Gastrocnemius medialis (tissue), 4 donors: ENCODE measurements around the gene TMPRSS12. TPM values are rescaled to one million over a fixed set of nuclear protein-coding genes. Genes with fewer than 3 reads are reported as not detected.
"Not testable (repeated sequence)": the region's sequence is repeated elsewhere in the genome, so short reads cannot be mapped to it uniquely, and the experiment has no call there.

ENCODE experiments used
- ATAC-seq, 2 donors: fragments of 150-250 bp; one replicate each; pipeline ENCODE4 v1.9.1; 2016
- DNase-seq, 2 donors: peaks; one replicate each; pipeline ENCODE4 v3.0.0-alpha.2; 2019
- H3K27ac ChIP-seq, 4 donors: fragments of 200-600 bp; sonication (generic); 1 replicate in 1 of 4; 2 replicates in 3 of 4; pipeline ENCODE4 v1.5.1; 2016 to 2018; ENCODE audit warnings: mild to moderate bottlenecking in 2 of 4, moderate library complexity in 1 of 4
- H3K27me3 ChIP-seq, 3 donors: fragments of 200-600 bp; sonication (generic) in 2 of 3; 1 replicate in 1 of 3; 2 replicates in 2 of 3; pipeline versions ENCODE4 v1.5.1 to v1.6.0; 2016 to 2019; ENCODE audit warnings: mild to moderate bottlenecking in 1 of 3, moderate library complexity in 1 of 3
- H3K36me3 ChIP-seq, 2 donors: fragments of 200-600 bp; sonication (generic) in 1 of 2; one replicate each; pipeline ENCODE4 v1.5.1; 2017 to 2018
- H3K4me1 ChIP-seq, 2 donors: fragments of 200-600 bp; sonication (generic) in 1 of 2; one replicate each; pipeline ENCODE4 v1.5.1; 2016 to 2017; ENCODE audit warnings: mild to moderate bottlenecking in 2 of 2
- H3K4me3 ChIP-seq, 4 donors: fragments of 200-600 bp; sonication (generic) in 3 of 4; 1 replicate in 1 of 4; 2 replicates in 3 of 4; pipeline ENCODE4 v1.5.1; 2016 to 2019; ENCODE audit warnings: mild to moderate bottlenecking in 2 of 4
- H3K9me3 ChIP-seq, 3 donors: fragments of 200-600 bp; sonication (generic) in 2 of 3; 1 replicate in 1 of 3; 2 replicates in 2 of 3; pipeline ENCODE4 v1.5.1; 2016 to 2019
- CTCF ChIP-seq, 5 experiments: fragments of 450-650 bp in 3 of 5; fragments of 200-600 bp in 2 of 5; sonication (generic) in 2 of 5; IDR thresholded peaks in 4 of 5; conservative IDR thresholded peaks in 1 of 5; 1 replicate in 4 of 5; 2 replicates in 1 of 5; pipeline ENCODE4 v1.5.1; 2016 to 2019; ENCODE audit warnings: antibody characterized with exemption in 5 of 5, mild to moderate bottlenecking in 3 of 5, moderate library complexity in 3 of 5
- POLR2A ChIP-seq, 2 donors: fragments of 450-650 bp; IDR thresholded peaks; one replicate each; pipeline ENCODE4 v1.6.1; 2017; ENCODE audit warnings: antibody characterized with exemption in 2 of 2, mild to moderate bottlenecking in 2 of 2, moderate library complexity in 2 of 2
- in situ Hi-C, 4 donors: fragments of 200-750 bp; cut with MboI; loops; one replicate each; pipeline versions ENCODE4 v1.15.0 to v1.8.0; 2017; ENCODE audit warnings: low sequenced_read_pairs in 4 of 4
- intact Hi-C: fragments of 100-400 bp; cut with DNase I; formaldehyde crosslinking; loops from one replicate; pipeline ENCODE4 v1.15.1; 2023; ENCODE audit warnings: low total_unique reads
- total RNA-seq, 4 donors: library from RNA; depleted of rRNA; stranded (reverse); fragments of >200 nt; gene quantifications; one replicate each; pipeline versions ENCODE4 v1.1.0 to v1.2.3, GENCODE V29; 2016

Gene TMPRSS12
- total RNA-seq, 4 donors from 2014 or later: not detected

- intact Hi-C loops (no loop called here), in situ Hi-C loops (loop anchor here in 1 of 4 donors (25.0 kb wide), 1 partner anchor 495 kb away; the partner anchor contains the start of gene CELA1)
- DNase-seq: no peak
- ATAC-seq: no peak
- H3K27ac ChIP-seq: no peak overlapping the region
- no peak for TF ChIP-seq POLR2A (IDR thresholded peaks at IDR 0.05)
- no peak for TF ChIP-seq CTCF (IDR thresholded peaks at IDR 0.05 in 4 of 5, conservative IDR thresholded peaks at IDR 0.05 in 1 of 5)
- H3K9me3 ChIP-seq: no peaks in the 10 kb centered on the region
- no peaks in the 10 kb centered on the region for H3K4me1 ChIP-seq
- no peaks in the 10 kb centered on the region for H3K36me3 ChIP-seq
- H3K4me3 ChIP-seq: no peak overlapping the region
- no peaks in the 10 kb centered on the region for H3K27me3 ChIP-seq
Measured at GRCh38 chr12:50841716-50842531, 802 bp upstream of the TMPRSS12 start.

GRCh38 chr12:50845021-50845647, 2.4 kb downstream of the TMPRSS12 start:
- no peak for TF ChIP-seq CTCF (IDR thresholded peaks at IDR 0.05 in 4 of 5, conservative IDR thresholded peaks at IDR 0.05 in 1 of 5)
- no peak for TF ChIP-seq POLR2A (IDR thresholded peaks at IDR 0.05)
- in situ Hi-C loops (loop anchor here in 1 of 4 donors (25.0 kb wide), 1 partner anchor 492 kb away; the partner anchor contains the start of gene CELA1), intact Hi-C loops (no loop called here)
- no peak overlapping the region for H3K27ac ChIP-seq
- no peaks in the 10 kb centered on the region for H3K36me3 ChIP-seq
- no peak for ATAC-seq
- H3K27me3 ChIP-seq: no peaks in the 10 kb centered on the region
- no peaks in the 10 kb centered on the region for H3K9me3 ChIP-seq
- peaks cover 16 to 18% of the 10 kb centered on the region in 2 donors for H3K4me1 ChIP-seq
- no peak overlapping the region for H3K4me3 ChIP-seq
- no peak for DNase-seq

GRCh38 chr12:50848963-50849362, 6.2 kb downstream of the TMPRSS12 start:
- Histone ChIP-seq H3K27me3 (no peaks in the 10 kb centered on the region), H3K4me1 (peaks cover 16 to 18% of the 10 kb centered on the region in 2 donors), H3K9me3 (no peaks in the 10 kb centered on the region), H3K27ac (peak overlapping the region in 2 of 4 donors; percentile 6 to 70), H3K36me3 (no peaks in the 10 kb centered on the region), H3K4me3 (no peak overlapping the region)
- in situ Hi-C loops: loop anchor here in 1 of 4 donors (25.0 kb wide), 1 partner anchor 488 kb away; the partner anchor contains the start of gene CELA1
- TF ChIP-seq CTCF (IDR thresholded peaks at IDR 0.05 in 4 of 5, conservative IDR thresholded peaks at IDR 0.05 in 1 of 5) (no peak), POLR2A (IDR thresholded peaks at IDR 0.05) (no peak)
- DNase-seq (no peak), ATAC-seq (peak; percentile 65 to 96)
- intact Hi-C loops: no loop called here

GRCh38 chr12:50855218-50855617, 12.5 kb downstream of the TMPRSS12 start:
- intact Hi-C loops, H3K9me3 ChIP-seq: not testable (repeated sequence)

GRCh38 chr12:50855679-50856078, 13.0 kb downstream of the TMPRSS12 start:
- H3K4me3 ChIP-seq, H3K4me1 ChIP-seq, DNase-seq, intact Hi-C loops, H3K27me3 ChIP-seq, H3K9me3 ChIP-seq, H3K27ac ChIP-seq, H3K36me3 ChIP-seq, ATAC-seq, in situ Hi-C loops: not testable (repeated sequence)

More at GRCh38 chr12:50855218-50855617, 12.5 kb downstream of the TMPRSS12 start:
- H3K27ac ChIP-seq, H3K4me3 ChIP-seq, in situ Hi-C loops, H3K4me1 ChIP-seq, ATAC-seq, H3K27me3 ChIP-seq, H3K36me3 ChIP-seq, DNase-seq: not testable (repeated sequence)
